GM19238 (cell line): Measurements from ENCODE around the gene MIR17HG.
"Not testable (repeated sequence)": the region's sequence is repeated elsewhere in the genome, so short reads cannot be mapped to it uniquely, and the experiment has no call there.

Experiments
- DNase-seq: peaks from one replicate; pipeline ENCODE4 v3.0.0; 2011; ENCODE audit warnings: low spot score; ENCODE audit not compliant: insufficient read length

Gene MIR17HG

GRCh38 chr13:91347202-91347995, at the start of gene MIR17HG:
MIR17HG (plus strand) TSS chr13:91347687.
- DNase-seq = peak; percentile 71

- DNase-seq = no peak
Observed at GRCh38 chr13:91298060-91298459, 49.4 kb upstream of the MIR17HG start.

GRCh38 chr13:91302111-91302510, 45.4 kb upstream of the MIR17HG start:
- DNase-seq = no peak

GRCh38 chr13:91303031-91303430, 44.5 kb upstream of the MIR17HG start:
- DNase-seq = no peak

GRCh38 chr13:91304741-91305140, 42.7 kb upstream of the MIR17HG start:
- DNase-seq = no peak

- no peak for DNase-seq
Observed at GRCh38 chr13:91305652-91306051, 41.8 kb upstream of the MIR17HG start.

- no peak for DNase-seq
Observed at GRCh38 chr13:91307887-91308286, 39.6 kb upstream of the MIR17HG start.

- no peak for DNase-seq
Observed at GRCh38 chr13:91308299-91308698, 39.2 kb upstream of the MIR17HG start.

- DNase-seq = no peak
Observed at GRCh38 chr13:91311491-91311890, 36.0 kb upstream of the MIR17HG start.

- DNase-seq = no peak
Observed at GRCh38 chr13:91312324-91312723, 35.2 kb upstream of the MIR17HG start.

GRCh38 chr13:91313103-91313502, 34.4 kb upstream of the MIR17HG start:
- DNase-seq = no peak

- no peak for DNase-seq
Observed at GRCh38 chr13:91313581-91313980, 33.9 kb upstream of the MIR17HG start.

GRCh38 chr13:91314888-91315287, 32.6 kb upstream of the MIR17HG start:
- no peak for DNase-seq

- no peak for DNase-seq
Observed at GRCh38 chr13:91318886-91319285, 28.6 kb upstream of the MIR17HG start.

GRCh38 chr13:91319996-91320395, 27.5 kb upstream of the MIR17HG start:
- DNase-seq = no peak

GRCh38 chr13:91320990-91321389, 26.5 kb upstream of the MIR17HG start:
- not testable (repeated sequence) for DNase-seq

- DNase-seq = no peak
Observed at GRCh38 chr13:91323349-91323748, 24.1 kb upstream of the MIR17HG start.

GRCh38 chr13:91326146-91326545, 21.3 kb upstream of the MIR17HG start:
- DNase-seq = no peak

GRCh38 chr13:91328726-91329125, 18.8 kb upstream of the MIR17HG start:
- no peak for DNase-seq

- DNase-seq = no peak
Observed at GRCh38 chr13:91329733-91330132, 17.8 kb upstream of the MIR17HG start.

- DNase-seq = no peak
Observed at GRCh38 chr13:91331047-91331915, 16.2 kb upstream of the MIR17HG start.

- DNase-seq = no peak
Observed at GRCh38 chr13:91346062-91346461, 1.4 kb upstream of the MIR17HG start.

- peak; percentile 16 for DNase-seq
Observed at GRCh38 chr13:91346850-91347201, 661 bp upstream of the MIR17HG start.
